Lower leg skin (tissue), 3 donors: ENCODE results near the gene CLMN.

Experiments used
- CTCF ChIP-seq, 3 donors: fragments of 450-650 bp; IDR thresholded peaks; one replicate each; pipeline ENCODE4 v1.5.1; 2016; ENCODE audit warnings: antibody characterized with exemption in 3 of 3, mild to moderate bottlenecking in 3 of 3, moderate library complexity in 2 of 3
- POLR2A ChIP-seq, 2 donors: fragments of 450-650 bp; IDR thresholded peaks; one replicate each; pipeline ENCODE4 v1.6.1; 2016 to 2017; ENCODE audit warnings: antibody characterized with exemption in 2 of 2, mild to moderate bottlenecking in 1 of 2, moderate library complexity in 1 of 2

GRCh38 chr14:95330591-95331370 is 11.1 kb upstream of the CLMN start:
- TF ChIP-seq CTCF (IDR thresholded peaks at IDR 0.05) (no peak), POLR2A (IDR thresholded peaks at IDR 0.05) (no peak)
